T-cell (primary cell): Measurements from ENCODE around the gene POU2AF1. TPM values are rescaled to one million over a fixed set of nuclear protein-coding genes. Genes with fewer than 3 reads are reported as not detected.

Experiments
- ATAC-seq, 4 experiments: fragments of 200-7000 bp in 3 of 4; fragments of 150-1000 bp in 1 of 4; cut with Tn5 transposase; replicated peaks in 1 of 4; 1 replicate in 3 of 4; 2 replicates in 1 of 4; pipeline ENCODE4 v1.10.0; 2021; ENCODE audit warnings: moderate library complexity in 3 of 4, mild to moderate bottlenecking in 2 of 4, moderate number of reproducible peaks in 1 of 4
- CTCF ChIA-PET, 2 donors: fragments of 300-600 bp; sonication (Branson Sonifier 250); formaldehyde crosslinking; loops; one replicate each; lab custom pipeline; 2022; ENCODE audit warnings: antibody characterized with exemption in 2 of 2; lab: Charles Lee
- POLR2A ChIA-PET, 2 donors: fragments of 300-600 bp; sonication (Branson Sonifier 250); formaldehyde crosslinking; loops; one replicate each; lab custom pipeline; 2022; ENCODE audit warnings: antibody characterized with exemption in 2 of 2; lab: Charles Lee
- DNase-seq, 35 experiments: peaks; one replicate each; pipeline versions ENCODE4 v3.0.0 to v3.0.0-alpha.2; 2013 to 2023
- H3K27ac ChIP-seq: one replicate; pipeline ENCODE4 v1.5.1; 2013; ENCODE audit warnings: low read length
- H3K27me3 ChIP-seq, 2 experiments: replicated peaks in 1 of 2; 1 replicate in 1 of 2; 2 replicates in 1 of 2; pipeline versions ENCODE4 v1.6.1 to v1.7.0; 2013; ENCODE audit warnings: low read length in 1 of 2, mixed read lengths in 1 of 2; ENCODE audit not compliant: control insufficient read depth in 2 of 2, insufficient read depth in 2 of 2; ENCODE audit errors: extremely low read depth in 1 of 2
- H3K36me3 ChIP-seq, 2 donors: 1 replicate in 1 of 2; 2 replicates in 1 of 2; pipeline versions ENCODE4 v1.6.1 to v1.7.0; 2013; ENCODE audit warnings: low read length in 1 of 2; ENCODE audit not compliant: control insufficient read depth in 2 of 2, insufficient read depth in 1 of 2; ENCODE audit errors: extremely low read depth in 1 of 2
- H3K4me1 ChIP-seq, 2 experiments: 1 replicate in 1 of 2; 2 replicates in 1 of 2; pipeline versions ENCODE4 v1.6.1 to v1.7.0; 2013; ENCODE audit warnings: low read length in 2 of 2, mixed read lengths in 1 of 2; ENCODE audit not compliant: insufficient read depth in 2 of 2, control insufficient read depth in 1 of 2; ENCODE audit errors: extremely low read depth in 1 of 2
- H3K4me3 ChIP-seq, 2 donors: 1 replicate in 1 of 2; 2 replicates in 1 of 2; pipeline versions ENCODE4 v1.5.1 to v1.7.0; 2013; ENCODE audit warnings: mild to moderate bottlenecking in 2 of 2, low read length in 1 of 2, moderate library complexity in 1 of 2; ENCODE audit not compliant: control insufficient read depth in 1 of 2; ENCODE audit errors: extremely low read depth in 1 of 2
- H3K9me3 ChIP-seq: 2 replicates; pipeline ENCODE4 v1.7.0; 2013
- H3K27ac Mint-ChIP-seq, 2 donors: one replicate each; pipeline ENCODE4 v1.8.0; 2020 to 2021; ENCODE audit warnings: mild to moderate bottlenecking in 2 of 2, mixed read lengths in 2 of 2
- H3K27me3 Mint-ChIP-seq, 2 donors: one replicate each; pipeline ENCODE4 v1.8.0; 2021 to 2022; ENCODE audit warnings: mixed read lengths in 2 of 2
- H3K36me3 Mint-ChIP-seq: one replicate; pipeline ENCODE4 v1.8.0; 2021; ENCODE audit warnings: mixed read lengths
- H3K4me1 Mint-ChIP-seq, 3 donors: one replicate each; pipeline ENCODE4 v1.8.0; 2020 to 2022; ENCODE audit warnings: mixed read lengths in 3 of 3, mild to moderate bottlenecking in 1 of 3
- H3K4me3 Mint-ChIP-seq, 3 donors: one replicate each; pipeline ENCODE4 v1.8.0; 2020 to 2022; ENCODE audit warnings: mild to moderate bottlenecking in 3 of 3, mixed read lengths in 3 of 3, moderate library complexity in 3 of 3
- H3K9me3 Mint-ChIP-seq, 3 donors: one replicate each; pipeline ENCODE4 v1.8.0; 2020 to 2022; ENCODE audit warnings: mixed read lengths in 3 of 3
- WGBS: methylation state at CpG from one replicate; pipeline ENCODE4 v1.1.5; 2013; ENCODE audit warnings: missing lambda C conversion rate; ENCODE audit not compliant: insufficient coverage; 5-methylcytosine and 5-hydroxymethylcytosine counted together
- total RNA-seq, 35 experiments: library from RNA in 6 of 35; stranded (reverse) in 6 of 35; fragments of 120-200 nt in 1 of 35; gene quantifications; one replicate each; pipeline versions ENCODE4 v1.2.1 to v1.2.4 and lab custom pipeline; 2013 to 2026

The POU2AF1 gene
- total RNA-seq, 5 donors from 2014 or later (not counting 1 experiment from before 2014, with no cell fraction given), result 3.4 to 9.3 (median 4.3) TPM

DNA sequence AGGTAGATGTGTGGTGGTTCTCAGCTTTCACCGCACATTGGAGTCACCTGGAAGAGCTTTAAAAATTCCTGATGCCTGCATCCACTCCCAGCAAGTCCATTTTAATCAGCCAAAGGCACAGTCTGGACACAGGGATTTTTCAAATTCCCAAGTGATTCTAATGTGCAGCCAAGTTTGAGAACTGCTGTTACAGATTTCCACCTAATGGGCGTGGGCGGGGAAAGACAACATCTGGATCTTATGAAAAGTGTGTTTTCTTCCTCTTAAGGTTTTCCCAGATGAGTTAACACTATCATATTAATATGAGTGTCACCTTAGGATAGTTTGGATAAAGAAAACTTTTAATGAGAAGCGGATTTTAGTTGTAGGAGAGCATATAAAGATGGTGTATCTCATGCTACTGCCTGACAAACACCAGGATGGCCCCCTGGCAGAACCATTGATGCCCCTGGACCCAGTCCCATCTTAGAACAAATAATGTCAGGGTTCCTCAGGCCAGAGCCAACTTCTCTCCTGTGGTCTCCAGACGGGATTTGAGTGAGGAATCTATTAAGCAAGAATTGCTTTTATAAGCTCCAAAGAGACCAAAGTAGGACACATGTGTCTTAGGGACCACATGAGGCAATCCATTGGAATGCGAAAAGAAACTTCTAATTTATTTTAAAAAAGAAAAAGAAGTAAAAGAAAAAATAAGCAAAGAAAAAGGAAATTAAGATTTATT is 31.9 kb downstream of the POU2AF1 start:
- Mint-ChIP-seq H3K27ac (no peak overlapping the region), H3K27me3 (peaks cover 0 to 4% of the 10 kb centered on the region in 2 donors), H3K9me3 (no peaks in the 10 kb centered on the region), H3K36me3 (no peaks in the 10 kb centered on the region), H3K4me3 (no peak overlapping the region), H3K4me1 (no peaks in the 10 kb centered on the region)
- WGBS, result no CpG with 5 or more reads among the region's 6 CpGs
- ChIA-PET POLR2A (no interaction called here), CTCF (no interaction called here)
- H3K27me3 ChIP-seq, result no peaks in the 10 kb centered on the region
- H3K9me3 ChIP-seq, result no peaks in the 10 kb centered on the region
- DNase-seq (no peak), ATAC-seq (no peak)
- H3K27ac ChIP-seq, result no peak overlapping the region
- H3K4me1 ChIP-seq, result no peaks in the 10 kb centered on the region
- no peak overlapping the region for H3K4me3 ChIP-seq
- no peaks in the 10 kb centered on the region for H3K36me3 ChIP-seq

DNA sequence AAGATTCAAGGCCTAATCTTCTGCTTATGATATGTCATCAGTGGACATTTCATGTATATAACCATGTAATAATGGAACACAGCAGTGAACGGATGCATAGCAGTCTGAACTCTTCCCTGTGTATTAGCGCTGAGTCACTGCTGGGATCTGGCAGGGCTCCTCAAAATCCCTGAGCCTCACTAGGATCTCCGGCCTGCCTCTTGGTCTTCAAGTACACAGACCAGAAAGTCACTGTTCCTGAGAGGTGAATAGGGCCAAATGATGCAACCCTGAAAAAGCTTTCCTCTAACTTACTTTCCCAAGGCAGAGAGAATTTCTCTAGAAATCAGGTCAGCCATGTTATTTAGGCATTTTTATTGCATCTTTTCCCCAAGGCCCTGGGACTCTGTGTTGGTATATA is 35.0 kb downstream of the POU2AF1 start:
- DNase-seq (no peak), ATAC-seq (no peak)
- Mint-ChIP-seq H3K4me3 (no peak overlapping the region), H3K4me1 (no peaks in the 10 kb centered on the region), H3K27me3 (no peaks in the 10 kb centered on the region), H3K36me3 (no peaks in the 10 kb centered on the region), H3K9me3 (peaks cover 5% of the 10 kb centered on the region in 3 donors), H3K27ac (no peak overlapping the region)
- no peaks in the 10 kb centered on the region for H3K9me3 ChIP-seq
- WGBS, result 100% methylated on average over 2 of the region's 3 CpGs
- no peak overlapping the region for H3K4me3 ChIP-seq
- ChIA-PET POLR2A (interaction anchor here in 1 of 2 donors (0.6 kb wide), 1 partner anchor 893 kb away, joined by 3 read pairs; no protein-coding TSS in a partner anchor), CTCF (no interaction called here)
- H3K36me3 ChIP-seq, result no peaks in the 10 kb centered on the region
- no peaks in the 10 kb centered on the region for H3K27me3 ChIP-seq
- H3K27ac ChIP-seq, result no peak overlapping the region
- H3K4me1 ChIP-seq, result no peaks in the 10 kb centered on the region

DNA sequence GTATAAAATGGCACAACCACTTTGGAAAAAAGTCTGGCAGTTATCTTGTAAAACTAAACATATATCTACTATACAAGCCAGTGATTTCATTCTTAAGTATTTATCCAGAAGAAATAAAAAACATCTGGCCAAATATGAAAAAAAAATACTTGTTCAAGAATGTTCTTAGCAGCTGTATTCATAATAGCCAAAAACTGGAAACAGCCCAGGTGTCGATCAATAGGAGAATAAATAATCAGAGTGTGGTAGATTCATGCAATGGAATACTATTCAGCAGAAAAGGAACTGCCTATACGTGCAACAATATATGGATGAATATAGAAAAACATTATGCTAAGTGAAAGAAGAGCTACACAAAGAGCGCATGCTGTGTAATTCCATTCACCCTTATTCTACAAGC is 36.7 kb downstream of the POU2AF1 start:
- ATAC-seq (no peak), DNase-seq (no peak)
- H3K36me3 Mint-ChIP-seq, result no peaks in the 10 kb centered on the region
- ChIA-PET POLR2A (no interaction called here), CTCF (no interaction called here)
- Histone ChIP-seq H3K36me3 (no peaks in the 10 kb centered on the region), H3K4me1 (no peaks in the 10 kb centered on the region), H3K27me3 (no peaks in the 10 kb centered on the region), H3K4me3 (no peak overlapping the region), H3K9me3 (no peaks in the 10 kb centered on the region), H3K27ac (no peak overlapping the region)
- H3K9me3 Mint-ChIP-seq, result peaks cover 5 to 11% (median 5%) of the 10 kb centered on the region in 3 donors
- H3K4me3 Mint-ChIP-seq, result no peak overlapping the region
- no peak overlapping the region for H3K27ac Mint-ChIP-seq
- H3K4me1 Mint-ChIP-seq, result no peaks in the 10 kb centered on the region
- no CpG with 5 or more reads among the region's 3 CpGs for WGBS
- no peaks in the 10 kb centered on the region for H3K27me3 Mint-ChIP-seq

DNA sequence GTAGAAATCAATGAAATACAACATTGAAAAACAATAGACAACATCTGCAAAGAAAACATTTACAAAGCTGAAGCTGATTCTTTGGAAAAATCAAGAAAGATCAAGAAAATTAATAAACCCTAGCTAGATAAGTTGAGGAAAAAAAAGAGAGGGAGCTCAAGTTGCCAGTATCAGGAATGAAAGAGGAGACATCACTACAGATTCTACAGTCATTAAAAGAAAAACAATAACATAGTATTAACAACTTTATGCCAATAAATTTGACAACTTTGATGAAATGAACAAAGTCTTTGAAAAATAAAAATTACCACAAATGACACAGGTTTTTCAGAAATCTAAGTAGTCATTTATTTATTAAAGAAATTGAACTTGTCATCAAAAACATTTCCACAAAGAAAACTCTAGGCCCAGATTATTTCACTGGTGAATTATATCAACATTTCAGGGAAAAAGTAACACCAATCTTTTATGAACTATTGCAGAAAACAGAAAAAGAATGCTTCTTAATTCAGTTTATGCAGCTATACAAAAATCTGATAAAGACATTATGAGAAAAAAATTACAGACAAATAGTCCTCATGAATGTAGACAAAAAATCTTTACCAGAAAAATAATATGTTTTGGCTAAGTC is 39.2 kb downstream of the POU2AF1 start:
- Mint-ChIP-seq H3K9me3 (peaks cover 5 to 11% (median 5%) of the 10 kb centered on the region in 3 donors), H3K36me3 (no peaks in the 10 kb centered on the region), H3K27me3 (no peaks in the 10 kb centered on the region), H3K4me1 (no peaks in the 10 kb centered on the region), H3K27ac (no peak overlapping the region), H3K4me3 (no peak overlapping the region)
- no peaks in the 10 kb centered on the region for H3K36me3 ChIP-seq
- H3K9me3 ChIP-seq, result no peaks in the 10 kb centered on the region
- peaks cover 0 to 5% of the 10 kb centered on the region in 2 experiments for H3K27me3 ChIP-seq
- DNase-seq (no peak), ATAC-seq (no peak)
- H3K4me3 ChIP-seq, result no peak overlapping the region
- no peak overlapping the region for H3K27ac ChIP-seq
- ChIA-PET CTCF (interaction anchor here in 1 of 2 donors (1.0 kb wide), 1 partner anchor 57 kb away, joined by 3 read pairs; no protein-coding TSS in a partner anchor), POLR2A (no interaction called here)
- no peaks in the 10 kb centered on the region for H3K4me1 ChIP-seq

DNA sequence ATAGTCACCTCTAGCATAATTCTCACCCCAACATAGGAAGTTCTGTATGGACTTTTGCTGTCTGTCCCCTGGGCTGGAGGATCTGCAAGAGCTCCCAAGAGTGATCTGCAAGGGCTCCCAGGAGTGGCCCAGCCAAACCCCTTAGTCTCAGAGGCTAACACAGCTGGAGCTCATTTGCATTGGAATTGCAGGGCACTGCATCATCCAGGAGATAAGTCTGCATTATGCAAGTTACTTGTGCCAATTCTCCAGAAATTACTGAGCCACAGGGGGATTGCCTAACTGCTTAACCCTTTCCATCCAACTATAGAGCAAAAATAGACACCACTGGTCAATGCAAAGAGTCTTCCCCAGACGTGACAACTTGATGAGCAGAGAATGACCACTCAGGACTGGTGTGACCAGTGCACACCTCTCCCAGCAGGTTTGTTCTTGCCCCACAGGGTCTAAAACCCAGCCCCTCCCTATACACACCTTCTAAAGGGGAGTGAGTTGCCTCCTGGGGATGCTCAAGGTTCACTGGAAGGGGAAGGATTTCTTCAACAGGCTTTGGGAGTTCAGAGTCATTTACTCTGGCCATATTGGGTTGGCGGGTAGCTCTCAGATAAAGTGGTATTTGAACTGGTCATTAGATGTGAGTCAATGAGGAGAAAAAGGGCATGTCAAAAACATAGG is 42.4 kb downstream of the POU2AF1 start:
- ATAC-seq, result no peak
- H3K4me3 ChIP-seq, result no peak overlapping the region
- Mint-ChIP-seq H3K27me3 (no peaks in the 10 kb centered on the region), H3K4me1 (no peaks in the 10 kb centered on the region), H3K4me3 (no peak overlapping the region), H3K9me3 (peaks cover 5 to 11% (median 5%) of the 10 kb centered on the region in 3 donors), H3K27ac (no peak overlapping the region), H3K36me3 (no peaks in the 10 kb centered on the region)
- H3K9me3 ChIP-seq, result no peaks in the 10 kb centered on the region
- ChIA-PET CTCF (interaction anchor here in 1 of 2 donors (0.5 kb wide), 1 partner anchor 10 kb away, joined by 4 read pairs; no protein-coding TSS in a partner anchor), POLR2A (no interaction called here)
- no peaks in the 10 kb centered on the region for H3K36me3 ChIP-seq
- DNase-seq, result no peak
- peaks cover 0 to 11% of the 10 kb centered on the region in 2 experiments for H3K27me3 ChIP-seq
- H3K27ac ChIP-seq, result no peak overlapping the region
- no peaks in the 10 kb centered on the region for H3K4me1 ChIP-seq
- 100% methylated on average over 1 of the region's 2 CpGs for WGBS

DNA sequence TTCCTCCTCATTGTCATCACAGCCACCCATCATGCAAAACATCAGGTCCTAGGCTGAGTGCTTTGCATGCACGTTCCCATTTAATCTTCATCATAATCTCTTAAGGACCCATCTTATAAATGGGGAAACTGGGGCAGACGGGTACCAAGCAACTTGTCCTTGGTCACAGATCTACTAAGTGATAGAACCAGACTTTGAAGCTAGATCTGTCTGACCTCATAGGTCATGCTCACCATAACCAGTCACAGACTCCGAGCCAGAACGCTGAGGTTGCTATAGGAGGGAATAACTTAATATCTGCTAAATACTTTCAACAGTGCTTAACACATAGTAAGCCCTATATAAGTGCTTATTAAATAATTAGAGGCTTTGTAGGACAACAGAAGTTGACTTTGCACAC is 43.0 kb downstream of the POU2AF1 start:
- ChIA-PET CTCF (no interaction called here), POLR2A (no interaction called here)
- no peaks in the 10 kb centered on the region for H3K4me1 ChIP-seq
- Mint-ChIP-seq H3K27ac (no peak overlapping the region), H3K4me1 (no peaks in the 10 kb centered on the region), H3K27me3 (no peaks in the 10 kb centered on the region), H3K9me3 (peaks cover 5 to 11% (median 5%) of the 10 kb centered on the region in 3 donors), H3K36me3 (no peaks in the 10 kb centered on the region), H3K4me3 (no peak overlapping the region)
- DNase-seq (no peak), ATAC-seq (no peak)
- no peaks in the 10 kb centered on the region for H3K36me3 ChIP-seq
- no peak overlapping the region for H3K27ac ChIP-seq
- H3K9me3 ChIP-seq, result no peaks in the 10 kb centered on the region
- WGBS, result 80% methylated on average over 1 of the region's 4 CpGs
- no peak overlapping the region for H3K4me3 ChIP-seq
- peaks cover 0 to 11% of the 10 kb centered on the region in 2 experiments for H3K27me3 ChIP-seq
